ENCODE data around the gene RNF135. TPM values are rescaled to one million over a fixed set of nuclear protein-coding genes. Genes with fewer than 3 reads are reported as not detected.
"Not testable (repeated sequence)": the region's sequence is repeated elsewhere in the genome, so short reads cannot be mapped to it uniquely, and the experiment has no call there.

RNF135 gene
- total RNA-seq (2014; rRNA removed; shearing (Covaris generic)) = 11.4 and 15.7 TPM in 2 replicates

GRCh38 chr17:30970831-30971567, at the start of gene RNF135:
Gene RNF135 (plus strand): TSS chr17:30971039. CDS start chr17:30971074, 35 bp downstream.
- DNase-seq (ENCODE audit: low read depth) = peak; percentile 91

- no peak for DNase-seq (ENCODE audit: low read depth)
These were observed 49.2 kb upstream of the RNF135 start, which contains the start of gene ADAP2 for GRCh38 chr17:30921544-30922196. Gene ADAP2 (plus strand): TSS chr17:30921945. CDS start chr17:30922015, 70 bp downstream.

- no peak for DNase-seq (ENCODE audit: low read depth)
These were observed 48.4 kb upstream of the RNF135 start for GRCh38 chr17:30922235-30923030.

GRCh38 chr17:30924341-30924740, 46.5 kb upstream of the RNF135 start:
- no peak for DNase-seq (ENCODE audit: low read depth)

GRCh38 chr17:30926516-30926915, 44.3 kb upstream of the RNF135 start:
- no peak for DNase-seq (ENCODE audit: low read depth)

- no peak for DNase-seq (ENCODE audit: low read depth)
These were observed 43.1 kb upstream of the RNF135 start for GRCh38 chr17:30927756-30928155.

- no peak for DNase-seq (ENCODE audit: low read depth)
These were observed 42.3 kb upstream of the RNF135 start for GRCh38 chr17:30928584-30928983.

GRCh38 chr17:30929081-30929633, 41.7 kb upstream of the RNF135 start:
- no peak for DNase-seq (ENCODE audit: low read depth)

- DNase-seq (ENCODE audit: low read depth) = not testable (repeated sequence)
These were observed 41.0 kb upstream of the RNF135 start for GRCh38 chr17:30929861-30930260.

GRCh38 chr17:30930495-30930894, 40.3 kb upstream of the RNF135 start:
- peak; percentile 30 for DNase-seq (ENCODE audit: low read depth)

GRCh38 chr17:30931582-30931981, 39.3 kb upstream of the RNF135 start:
- not testable (repeated sequence) for DNase-seq (ENCODE audit: low read depth)

GRCh38 chr17:30933966-30934365, 36.9 kb upstream of the RNF135 start:
- DNase-seq (ENCODE audit: low read depth) = no peak

GRCh38 chr17:30939051-30939689, 31.7 kb upstream of the RNF135 start:
- DNase-seq (ENCODE audit: low read depth) = no peak

GRCh38 chr17:30942308-30943079, 28.3 kb upstream of the RNF135 start:
- peak; percentile 47 for DNase-seq (ENCODE audit: low read depth)

GRCh38 chr17:30947796-30948195, 23.0 kb upstream of the RNF135 start:
- DNase-seq (ENCODE audit: low read depth) = no peak

GRCh38 chr17:30950189-30950588, 20.6 kb upstream of the RNF135 start:
- no peak for DNase-seq (ENCODE audit: low read depth)

- DNase-seq (ENCODE audit: low read depth) = peak; percentile 72
These were observed 20.0 kb upstream of the RNF135 start for GRCh38 chr17:30950669-30951399.

- DNase-seq (ENCODE audit: low read depth) = no peak
These were observed 18.0 kb upstream of the RNF135 start for GRCh38 chr17:30952638-30953393.
